ENCODE results near the gene SRA1. TPM values are rescaled to one million over a fixed set of nuclear protein-coding genes. Genes with fewer than 3 reads are reported as not detected.
A peak's percentile ranks its signal among the peaks of the same experiment; 100 is the strongest.

SRA1 gene
- total and polyA plus RNA-seq, 2 of the 4 experiments (the other 2 are of a cell fraction), result 52.9 to 54.8 TPM

GRCh38 chr5:140564196-140565023 is 7.1 kb upstream of the SRA1 start, which contains the start of the genes APBB3 and SLC35A4:
Gene APBB3 (minus strand): TSS chr5:140564598. CDS start chr5:140564245, 353 bp downstream.
Gene SLC35A4 (plus strand): TSS chr5:140564828. CDS start chr5:140567170, 2,342 bp downstream.
- peak within 1 kb of the TSS; percentile 89 for H3K9ac ChIP-seq (ENCODE audit: low read depth, low read length)
- ATAC-seq (ENCODE audit: low read depth), result peak; percentile 92
- H4K8ac ChIP-seq (ENCODE audit: low read depth in 2 of 2, low read length in 2 of 2), result peak within 1 kb of the TSS; percentile 83 to 94
- H3K4me1 ChIP-seq (ENCODE audit: control insufficient read depth, insufficient read depth, low read length), result peaks cover 8% of the 10 kb centered on the region
- peak within 1 kb of the TSS; percentile 97 for H3K14ac ChIP-seq (replicated peaks; ENCODE audit: low read depth, low read length)
- H4K91ac ChIP-seq (ENCODE audit: insufficient read depth, low read depth, low read length), result peak within 1 kb of the TSS; percentile 85
- in situ Hi-C loops (cut with MboI; ENCODE audit: low sequenced_read_pairs), result loop anchor here (5.0 kb wide), 1 partner anchor 83 kb away; the partner anchor contains the start of genes IK and NDUFA2
- BruUV-seq (replicated peaks), result no TSS peak
- H2BK15ac ChIP-seq (ENCODE audit: low read depth, low read length), result peak within 1 kb of the TSS; percentile 53; the same call in 2 of the 3 replicates
- dilution Hi-C loops (cut with HindIII; ENCODE audit: low sequenced_read_pairs, unreplicated experiment), result no loop called here
- H3K56ac ChIP-seq (ENCODE audit: extremely low read depth, insufficient read depth, low read length), result peak within 1 kb of the TSS; percentile 86
- H2BK20ac ChIP-seq (ENCODE audit: low read depth, low read length), result no peak within 1 kb of the TSS; the same call in 1 of the 2 replicates
- no peaks in the 10 kb centered on the region for H3K27me3 ChIP-seq (ENCODE audit: control insufficient read depth, insufficient read depth, low read length)
- intact Hi-C loops (cut with micrococcal nuclease), result loop anchor here (1.0 kb wide), 1 partner anchor 71 kb away; no protein-coding TSS in a partner anchor
- H3K4ac ChIP-seq (ENCODE audit: low read depth, low read length), result peak within 1 kb of the TSS; percentile 91
- peak within 1 kb of the TSS; percentile 97 for H2AFZ ChIP-seq (replicated peaks; ENCODE audit: low read length, poor library complexity)
- peaks cover 27 to 54% of the 10 kb centered on the region in 2 experiments for H3K79me1 ChIP-seq (ENCODE audit: low read depth in 1 of 2, low read length in 2 of 2)
- peak within 1 kb of the TSS; percentile 95 for H2AK9ac ChIP-seq (replicated peaks; ENCODE audit: low read depth, low read length, poor library complexity)
- H3K36me3 ChIP-seq (ENCODE audit: control insufficient read depth, insufficient read depth, low read length), result peaks cover 35% of the 10 kb centered on the region
- H2BK5ac ChIP-seq (ENCODE audit: low read depth, low read length, poor library complexity, severe bottlenecking), result peak within 1 kb of the TSS; percentile 61
- peak within 1 kb of the TSS; percentile 82 for H3K4me3 ChIP-seq (ENCODE audit: insufficient read depth, low read depth, low read length)
- peaks cover 17% of the 10 kb centered on the region for H3K9me1 ChIP-seq (ENCODE audit: insufficient read depth, low read length)
- POLR2A ChIA-PET (ENCODE audit: unreplicated experiment), result interaction anchor here (0.6 kb wide), 2 partner anchors 76 to 425 kb away, joined by 3 to 4 read pairs; no protein-coding TSS in a partner anchor
- peak within 1 kb of the TSS; percentile 83 for H3K27ac ChIP-seq (ENCODE audit: insufficient read depth, low read length)
- peak; percentile 99 for DNase-seq
- peak within 1 kb of the TSS; percentile 79 for H2AK5ac ChIP-seq (ENCODE audit: low read depth, low read length)
- H2BK120ac ChIP-seq (ENCODE audit: low read depth, low read length), result peak within 1 kb of the TSS; percentile 30
- CTCF ChIA-PET, result no interaction called here
- WGBS, 2 experiments (ENCODE audit: extremely low coverage in 2 of 2, insufficient read length in 1 of 2), result 1% methylated on average over 15 of the region's 74 CpGs; no CpG with 5 or more reads in 1 of the 2 experiments
- peak within 1 kb of the TSS; percentile 40 for H3K18ac ChIP-seq (ENCODE audit: low read depth, low read length)
- H3K23ac ChIP-seq (ENCODE audit: low read depth, low read length), result peak within 1 kb of the TSS; percentile 92
- no peaks in the 10 kb centered on the region for H4K20me1 ChIP-seq (ENCODE audit: insufficient read depth, low read length)
- H4K5ac ChIP-seq (ENCODE audit: low read depth, low read length), result peak within 1 kb of the TSS; percentile 81
- peak within 1 kb of the TSS; percentile 92 for H3K4me2 ChIP-seq (ENCODE audit: low read depth, low read length)
- no peaks in the 10 kb centered on the region for H3K9me3 ChIP-seq (ENCODE audit: control insufficient read depth, insufficient read depth, low read length)
- TF ChIP-seq SMC3 (IDR thresholded peaks at IDR 0.05; ENCODE audit: low read depth, low read length), result 0 out of 2 replicates have a peak, but pooled peaks have one; percentile 2
- TF ChIP-seq MAFK (IDR thresholded peaks at IDR 0.05; ENCODE audit: low read depth, low read length), result peak; percentile 43; the same call in 1 of the 2 replicates
- TF ChIP-seq, protein P1, sequence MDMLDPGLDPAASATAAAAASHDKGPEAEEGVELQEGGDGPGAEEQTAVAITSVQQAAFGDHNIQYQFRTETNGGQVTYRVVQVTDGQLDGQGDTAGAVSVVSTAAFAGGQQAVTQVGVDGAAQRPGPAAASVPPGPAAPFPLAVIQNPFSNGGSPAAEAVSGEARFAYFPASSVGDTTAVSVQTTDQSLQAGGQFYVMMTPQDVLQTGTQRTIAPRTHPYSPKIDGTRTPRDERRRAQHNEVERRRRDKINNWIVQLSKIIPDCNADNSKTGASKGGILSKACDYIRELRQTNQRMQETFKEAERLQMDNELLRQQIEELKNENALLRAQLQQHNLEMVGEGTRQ (IDR thresholded peaks at IDR 0.05; ENCODE audit: low read depth, low read length), result peak; percentile 93
- TF ChIP-seq POLR2A (IDR thresholded peaks at IDR 0.05; ENCODE audit: low read depth, low read length), result peak; percentile 88
- peak; percentile 48; the same call in 1 of the 2 replicates for TF ChIP-seq FOS (IDR thresholded peaks at IDR 0.05; ENCODE audit: low read depth, low read length)
- TF ChIP-seq BHLHE40 (IDR thresholded peaks at IDR 0.05; ENCODE audit: low read depth, low read length), result peak; percentile 91
- no peak for TF ChIP-seq RCOR1 (IDR thresholded peaks at IDR 0.05; ENCODE audit: insufficient replicate concordance, low read length)
- TF ChIP-seq RFX5 (IDR thresholded peaks at IDR 0.05; ENCODE audit: low read depth, low read length), result peak; percentile 41; the same call in 1 of the 2 replicates
- TF ChIP-seq NFE2L2 (IDR thresholded peaks at IDR 0.05; ENCODE audit: low read depth, low read length), result no peak; the same call in 1 of the 2 replicates
- no peak for TF ChIP-seq MXI1 (IDR thresholded peaks at IDR 0.05; ENCODE audit: borderline replicate concordance, low read depth, low read length)
- TF ChIP-seq, protein P2, sequence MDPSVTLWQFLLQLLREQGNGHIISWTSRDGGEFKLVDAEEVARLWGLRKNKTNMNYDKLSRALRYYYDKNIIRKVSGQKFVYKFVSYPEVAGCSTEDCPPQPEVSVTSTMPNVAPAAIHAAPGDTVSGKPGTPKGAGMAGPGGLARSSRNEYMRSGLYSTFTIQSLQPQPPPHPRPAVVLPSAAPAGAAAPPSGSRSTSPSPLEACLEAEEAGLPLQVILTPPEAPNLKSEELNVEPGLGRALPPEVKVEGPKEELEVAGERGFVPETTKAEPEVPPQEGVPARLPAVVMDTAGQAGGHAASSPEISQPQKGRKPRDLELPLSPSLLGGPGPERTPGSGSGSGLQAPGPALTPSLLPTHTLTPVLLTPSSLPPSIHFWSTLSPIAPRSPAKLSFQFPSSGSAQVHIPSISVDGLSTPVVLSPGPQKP (IDR thresholded peaks at IDR 0.05; ENCODE audit: borderline replicate concordance, low read depth, low read length), result 0 out of 2 replicates have a peak, but pooled peaks have one; percentile 40
- peak; percentile 24 for TF ChIP-seq CEBPB (IDR thresholded peaks at IDR 0.05; ENCODE audit: low read depth, low read length)
- no peak; the same call in 1 of the 2 replicates for TF ChIP-seq MAZ (IDR thresholded peaks at IDR 0.05; ENCODE audit: borderline replicate concordance, low read depth, low read length)
- peak; percentile 16; the same call in 1 of the 2 replicates for TF ChIP-seq RAD21 (IDR thresholded peaks at IDR 0.05; ENCODE audit: low read length)

Data from IMR-90 (cell line).